A673 (cell line): ENCODE data around the gene ZNF668. TPM values are rescaled to one million over a fixed set of nuclear protein-coding genes. Genes with fewer than 3 reads are reported as not detected.

Experiments
- BruUV-seq: library from RNA; stranded (reverse); fragments of 400-500 nt; replicated peaks from 2 replicates; lab custom pipeline; 2021; lab: Mats Ljungman, UMichigan
- CTCF ChIA-PET: fragments of 300-600 bp; sonication (Branson Sonifier 250); formaldehyde crosslinking; loops from one replicate; lab custom pipeline; 2022; ENCODE audit warnings: antibody characterized with exemption; lab: Charles Lee
- POLR2A ChIA-PET: fragments of 300-600 bp; sonication (Branson Sonifier 250); formaldehyde crosslinking; loops from one replicate; lab custom pipeline; 2022; ENCODE audit warnings: antibody characterized with exemption; ENCODE audit not compliant: low non-redundant PET; lab: Charles Lee
- DNase-seq: peaks from one replicate; pipeline ENCODE4 v3.0.0-alpha.2; 2015; ENCODE audit warnings: low spot score
- H3K27ac ChIP-seq: fragments of 200-600 bp; sonication (generic); 2 replicates; pipeline ENCODE4 v1.5.1; 2016; ENCODE audit warnings: mixed run types, low read depth, mild to moderate bottlenecking, mixed read lengths, antibody characterized with exemption, low read length; ENCODE audit not compliant: poor library complexity, severe bottlenecking
- H3K27me3 ChIP-seq: fragments of 200-600 bp; sonication (generic); replicated peaks from 2 replicates; pipeline ENCODE4 v1.6.1; 2017; ENCODE audit warnings: mixed run types, low read depth, mild to moderate bottlenecking, mixed read lengths, antibody characterized with exemption, low read length; ENCODE audit not compliant: insufficient read depth, poor library complexity
- H3K36me3 ChIP-seq: fragments of 200-600 bp; sonication (generic); 2 replicates; pipeline ENCODE4 v1.6.1; 2016; ENCODE audit warnings: mixed run types, mild to moderate bottlenecking, mixed read lengths, antibody characterized with exemption, low read length; ENCODE audit not compliant: insufficient read depth, poor library complexity, severe bottlenecking
- H3K4me1 ChIP-seq: fragments of 200-600 bp; sonication (generic); 2 replicates; pipeline ENCODE4 v1.6.1; 2017; ENCODE audit warnings: mixed run types, mild to moderate bottlenecking, mixed read lengths, antibody characterized with exemption, low read length; ENCODE audit not compliant: insufficient read depth, poor library complexity, severe bottlenecking
- H3K4me3 ChIP-seq: fragments of 200-600 bp; sonication (generic); 2 replicates; pipeline ENCODE4 v1.5.1; 2016; ENCODE audit warnings: low read depth, mixed run types, mild to moderate bottlenecking, mixed read lengths, low read length; ENCODE audit not compliant: poor library complexity, severe bottlenecking
- H3K9me3 ChIP-seq: fragments of 200-600 bp; sonication (generic); 2 replicates; pipeline ENCODE4 v1.6.1; 2016; ENCODE audit warnings: mixed run types, low read depth, mild to moderate bottlenecking, mixed read lengths, antibody characterized with exemption, low read length; ENCODE audit not compliant: poor library complexity, severe bottlenecking
- EZH2 ChIP-seq: fragments of 200-600 bp; sonication (generic); IDR thresholded peaks from 2 replicates; pipeline ENCODE4 v1.6.1; 2017; ENCODE audit warnings: borderline replicate concordance, low read depth, mild to moderate bottlenecking, mixed read lengths, antibody characterized with exemption, low read length; ENCODE audit not compliant: poor library complexity, severe bottlenecking
- intact Hi-C: fragments of 100-400 bp; cut with micrococcal nuclease; formaldehyde crosslinking; loops from one replicate; pipeline ENCODE4 v1.10.0; 2022; ENCODE audit not compliant: unreplicated experiment
- total RNA-seq: library from RNA; stranded (reverse); gene quantifications from 2 replicates; pipeline ENCODE4 v1.2.3, GENCODE V29; 2021
- TF ChIP-seq, protein P1 (sequence below): fragments of 300-800, 200-600 bp; sonication (generic); conservative IDR thresholded peaks from 2 replicates; pipeline ENCODE4 v1.5.1; 2017; ENCODE audit warnings: low read depth, mild to moderate bottlenecking, antibody characterized with exemption, low read length, moderate library complexity, mixed read lengths

ZNF668 gene
- total RNA-seq, 1 experiment from 2014 or later: 19.8 TPM

DNA sequence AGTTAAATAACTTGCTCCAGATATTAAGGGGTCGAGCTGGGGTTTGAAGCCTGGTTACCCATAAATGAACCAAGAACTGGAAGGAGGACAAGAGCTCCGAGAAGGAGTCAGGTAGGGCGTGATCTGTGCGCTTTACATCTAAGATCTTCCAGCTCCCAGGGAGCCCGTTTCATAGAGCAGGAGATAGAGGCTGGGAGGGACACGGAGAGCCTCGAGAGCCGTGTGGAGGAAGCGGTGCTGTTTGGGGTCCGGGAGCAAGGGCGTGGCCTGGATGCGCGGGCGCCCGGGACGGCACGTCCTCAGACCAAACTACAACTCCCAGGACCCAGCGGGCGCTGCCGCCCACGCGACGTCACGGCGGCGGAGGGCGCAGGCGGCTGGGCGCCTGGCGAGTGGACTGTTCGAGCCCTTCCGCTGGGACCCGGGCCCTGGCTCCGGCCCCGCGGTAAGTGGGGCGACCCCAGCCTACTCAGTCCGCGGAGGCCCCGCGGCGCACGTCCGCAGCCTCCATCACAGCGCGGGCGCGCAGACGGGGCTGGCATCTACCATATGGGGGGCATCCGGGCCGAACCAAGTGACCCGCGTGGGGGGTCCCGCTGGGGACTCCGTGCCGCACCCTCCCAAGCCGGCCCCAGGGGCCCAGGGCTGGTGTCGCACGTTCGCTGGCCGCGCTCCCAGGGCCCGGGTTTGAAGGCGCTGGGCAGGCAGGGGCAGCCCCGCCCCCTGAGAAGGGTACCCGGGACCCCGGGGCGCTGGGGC lies 34.2 kb upstream of the ZNF668 start, which contains the start of gene BCKDK:
BCKDK (plus strand) TSS at position 352 of the 759 bp plus-strand sequence. CDS start 838 bp downstream, outside the sequence.
- POLR2A ChIA-PET: interaction anchor here (0.6 kb wide), 1 partner anchor 9 kb away, joined by 3 read pairs; the partner anchor contains the start of gene KAT8
- Histone ChIP-seq H3K9me3 (no peaks in the 10 kb centered on the region), H3K27me3 (no peaks in the 10 kb centered on the region), H3K36me3 (peaks cover 31% of the 10 kb centered on the region), H3K27ac (peak within 1 kb of the TSS; percentile 87), H3K4me1 (peaks cover 13% of the 10 kb centered on the region), H3K4me3 (peak within 1 kb of the TSS; percentile 96)
- CTCF ChIA-PET: no interaction called here
- BruUV-seq: no TSS peak
- peak; percentile 88 for DNase-seq
- intact Hi-C loops: no loop called here
- TF ChIP-seq EZH2: no peak
- TF ChIP-seq, protein P1, sequence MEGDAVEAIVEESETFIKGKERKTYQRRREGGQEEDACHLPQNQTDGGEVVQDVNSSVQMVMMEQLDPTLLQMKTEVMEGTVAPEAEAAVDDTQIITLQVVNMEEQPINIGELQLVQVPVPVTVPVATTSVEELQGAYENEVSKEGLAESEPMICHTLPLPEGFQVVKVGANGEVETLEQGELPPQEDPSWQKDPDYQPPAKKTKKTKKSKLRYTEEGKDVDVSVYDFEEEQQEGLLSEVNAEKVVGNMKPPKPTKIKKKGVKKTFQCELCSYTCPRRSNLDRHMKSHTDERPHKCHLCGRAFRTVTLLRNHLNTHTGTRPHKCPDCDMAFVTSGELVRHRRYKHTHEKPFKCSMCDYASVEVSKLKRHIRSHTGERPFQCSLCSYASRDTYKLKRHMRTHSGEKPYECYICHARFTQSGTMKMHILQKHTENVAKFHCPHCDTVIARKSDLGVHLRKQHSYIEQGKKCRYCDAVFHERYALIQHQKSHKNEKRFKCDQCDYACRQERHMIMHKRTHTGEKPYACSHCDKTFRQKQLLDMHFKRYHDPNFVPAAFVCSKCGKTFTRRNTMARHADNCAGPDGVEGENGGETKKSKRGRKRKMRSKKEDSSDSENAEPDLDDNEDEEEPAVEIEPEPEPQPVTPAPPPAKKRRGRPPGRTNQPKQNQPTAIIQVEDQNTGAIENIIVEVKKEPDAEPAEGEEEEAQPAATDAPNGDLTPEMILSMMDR: no peak

DNA sequence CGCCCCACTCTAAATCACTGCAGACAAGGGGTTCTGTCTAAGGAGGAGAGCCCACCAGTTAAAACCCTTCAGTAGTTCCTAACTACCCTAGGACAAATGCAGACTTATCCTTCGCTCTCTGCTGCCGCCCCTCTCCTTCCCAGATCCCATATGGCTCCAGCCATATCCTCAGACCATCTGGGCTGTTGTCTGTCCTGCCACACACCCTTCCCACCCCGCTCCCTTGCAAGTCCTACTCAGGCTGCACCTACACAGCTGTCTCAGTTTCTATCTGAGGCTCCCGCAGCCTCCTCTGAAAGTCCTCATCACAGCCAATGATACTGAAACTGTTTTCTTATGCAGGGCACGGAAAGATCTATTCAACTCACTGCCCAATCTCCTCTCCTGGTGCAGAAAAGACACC lies 33.4 kb upstream of the ZNF668 start:
- intact Hi-C loops: no loop called here
- TF ChIP-seq, protein P1: no peak
- no peak for TF ChIP-seq EZH2
- Histone ChIP-seq H3K4me3 (no peak overlapping the region), H3K9me3 (no peaks in the 10 kb centered on the region), H3K27ac (no peak overlapping the region), H3K4me1 (peaks cover 13% of the 10 kb centered on the region), H3K27me3 (no peaks in the 10 kb centered on the region), H3K36me3 (peaks cover 30% of the 10 kb centered on the region)
- CTCF ChIA-PET: no interaction called here
- no peak for DNase-seq
- BruUV-seq: no TSS peak
- POLR2A ChIA-PET: no interaction called here

- intact Hi-C loops: no loop called here
- Histone ChIP-seq H3K27me3 (no peaks in the 10 kb centered on the region), H3K9me3 (no peaks in the 10 kb centered on the region), H3K4me1 (peaks cover 13% of the 10 kb centered on the region), H3K4me3 (no peak overlapping the region), H3K27ac (no peak overlapping the region), H3K36me3 (peaks cover 23% of the 10 kb centered on the region)
- BruUV-seq: no TSS peak
- ChIA-PET CTCF (no interaction called here), POLR2A (no interaction called here)
- no peak for TF ChIP-seq EZH2
- TF ChIP-seq, protein P1: no peak
- DNase-seq: no peak
These were observed 32.7 kb upstream of the ZNF668 start for GRCh38 chr16:31106509-31107464.
